ENCODE measurements around the gene NKD1. TPM values are rescaled to one million over a fixed set of nuclear protein-coding genes. Genes with fewer than 3 reads are reported as not detected.

Gene NKD1
- total RNA-seq, 1 donor from 2014 or later: 31.3 TPM

DNA sequence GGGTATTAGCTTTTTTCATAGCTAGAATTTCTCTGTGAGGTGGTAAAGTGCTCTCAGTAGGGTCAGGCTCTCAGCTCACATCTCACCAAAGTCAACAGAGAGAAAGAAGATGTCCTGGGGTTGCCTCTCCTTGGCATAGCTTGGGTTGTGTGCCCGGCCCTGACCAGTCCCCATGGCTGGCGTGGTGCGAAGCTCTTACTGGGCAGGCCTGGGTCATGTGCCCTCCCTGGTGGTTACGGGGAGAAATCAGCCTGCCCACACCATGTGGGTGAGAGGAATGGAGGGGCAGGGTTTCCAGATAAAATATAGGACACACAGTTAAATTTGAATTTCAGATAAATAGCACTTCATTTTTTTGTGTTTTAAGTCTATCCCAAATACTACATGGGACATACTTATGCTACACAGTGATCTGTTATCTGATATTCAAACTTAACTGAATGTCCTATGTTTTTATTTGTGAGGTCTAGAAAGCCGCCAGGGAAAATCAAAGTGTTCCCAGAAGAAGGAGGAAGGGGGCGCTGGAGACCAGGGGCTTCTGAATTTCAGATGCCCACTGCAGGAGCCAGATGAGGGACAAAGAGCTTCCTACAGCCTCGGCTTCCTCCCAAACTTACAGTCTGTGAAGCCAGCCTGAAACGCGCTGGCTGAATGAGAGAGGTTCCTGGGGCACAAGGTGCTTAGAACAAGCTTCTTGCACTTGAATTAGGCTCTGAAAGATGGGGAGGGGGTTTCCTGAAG is 45.4 kb downstream of the NKD1 start:
- Mint-ChIP-seq H3K4me1 (ENCODE audit: low read depth, unreplicated experiment) (peaks cover 5% of the 10 kb centered on the region), H3K4me3 (ENCODE audit: unreplicated experiment) (no peak overlapping the region), H3K36me3 (ENCODE audit: unreplicated experiment) (no peaks in the 10 kb centered on the region), H3K27me3 (ENCODE audit: unreplicated experiment) (no peaks in the 10 kb centered on the region), H3K9me3 (ENCODE audit: unreplicated experiment) (peaks cover 3% of the 10 kb centered on the region), H3K27ac (ENCODE audit: unreplicated experiment) (no peak overlapping the region)
- TF ChIP-seq CTCF (IDR thresholded peaks at IDR 0.05; ENCODE audit: partially characterized antibody, unreplicated experiment): no peak
- peak; percentile 51 for DNase-seq

- Mint-ChIP-seq H3K4me1 (ENCODE audit: low read depth, unreplicated experiment) (peaks cover 5% of the 10 kb centered on the region), H3K9me3 (ENCODE audit: unreplicated experiment) (peaks cover 3% of the 10 kb centered on the region), H3K4me3 (ENCODE audit: unreplicated experiment) (no peak overlapping the region), H3K27me3 (ENCODE audit: unreplicated experiment) (no peaks in the 10 kb centered on the region), H3K27ac (ENCODE audit: unreplicated experiment) (no peak overlapping the region), H3K36me3 (ENCODE audit: unreplicated experiment) (no peaks in the 10 kb centered on the region)
- TF ChIP-seq CTCF (IDR thresholded peaks at IDR 0.05; ENCODE audit: partially characterized antibody, unreplicated experiment): no peak
- peak; percentile 12 for DNase-seq
Observed at GRCh38 chr16:50594308-50595260, 46.4 kb downstream of the NKD1 start.

GRCh38 chr16:50595859-50596258 is 47.7 kb downstream of the NKD1 start:
- no peak for TF ChIP-seq CTCF (IDR thresholded peaks at IDR 0.05; ENCODE audit: partially characterized antibody, unreplicated experiment)
- no peak overlapping the region for H3K4me3 Mint-ChIP-seq (ENCODE audit: unreplicated experiment)
- no peak overlapping the region for H3K27ac Mint-ChIP-seq (ENCODE audit: unreplicated experiment)
- no peaks in the 10 kb centered on the region for H3K36me3 Mint-ChIP-seq (ENCODE audit: unreplicated experiment)
- H3K4me1 Mint-ChIP-seq (ENCODE audit: low read depth, unreplicated experiment): peaks cover 11% of the 10 kb centered on the region
- peaks cover 7% of the 10 kb centered on the region for H3K9me3 Mint-ChIP-seq (ENCODE audit: unreplicated experiment)
- DNase-seq: no peak
- H3K27me3 Mint-ChIP-seq (ENCODE audit: unreplicated experiment): no peaks in the 10 kb centered on the region

DNA sequence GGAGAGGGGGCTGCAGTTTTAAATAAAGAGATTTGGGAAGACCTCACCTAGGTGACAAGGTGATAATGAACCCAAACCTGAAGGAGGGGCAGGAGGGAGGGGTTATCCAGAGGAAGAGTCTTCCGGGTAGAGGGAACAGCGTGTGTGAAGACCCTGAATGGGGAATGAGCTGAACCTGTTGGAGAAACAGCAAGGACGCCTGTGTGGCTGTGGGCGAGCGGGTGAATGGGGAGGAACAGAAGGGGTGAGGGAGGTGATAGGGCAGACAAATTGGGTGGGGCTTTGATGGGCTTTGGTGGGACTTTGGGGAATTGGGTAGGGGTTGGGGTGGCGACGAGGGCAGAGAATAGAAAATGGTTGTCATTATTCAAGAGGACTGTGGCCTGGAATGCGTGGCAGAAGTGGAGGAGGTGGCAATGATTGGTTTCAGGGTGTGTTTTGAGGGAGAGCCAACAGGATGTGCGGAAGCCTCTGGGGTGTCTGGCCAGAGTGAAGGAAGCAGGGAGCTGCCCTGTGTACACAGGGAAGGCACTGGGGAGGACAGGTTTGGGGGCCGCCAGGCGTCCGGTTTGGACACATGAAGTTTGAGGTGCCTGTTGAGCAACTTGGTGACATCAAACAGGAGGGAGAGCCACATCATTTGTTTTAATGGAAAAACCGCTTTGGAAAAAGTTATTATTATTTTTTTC is 48.7 kb downstream of the NKD1 start:
- Mint-ChIP-seq H3K4me1 (ENCODE audit: low read depth, unreplicated experiment) (peaks cover 13% of the 10 kb centered on the region), H3K27ac (ENCODE audit: unreplicated experiment) (peak overlapping the region; percentile 19), H3K9me3 (ENCODE audit: unreplicated experiment) (peaks cover 7% of the 10 kb centered on the region), H3K27me3 (ENCODE audit: unreplicated experiment) (no peaks in the 10 kb centered on the region), H3K36me3 (ENCODE audit: unreplicated experiment) (no peaks in the 10 kb centered on the region), H3K4me3 (ENCODE audit: unreplicated experiment) (peak overlapping the region; percentile 21)
- DNase-seq: no peak
- no peak for TF ChIP-seq CTCF (IDR thresholded peaks at IDR 0.05; ENCODE audit: partially characterized antibody, unreplicated experiment)
